HCT116 (cell line): Measurements from ENCODE around the gene FHIT. TPM values are rescaled to one million over a fixed set of nuclear protein-coding genes. Genes with fewer than 3 reads are reported as not detected.

Source experiments
- ATAC-seq: fragments of 200-7000 bp; cut with Tn5 transposase; 2 replicates; pipeline ENCODE4 v1.9.1; 2020; ENCODE audit warnings: mild to moderate bottlenecking, moderate library complexity
- BruUV-seq: library from RNA; stranded (reverse); fragments of 400-500 nt; replicated peaks from 2 replicates; lab custom pipeline; 2021; lab: Mats Ljungman, UMichigan
- CTCF ChIA-PET: fragments of 300-600 bp; sonication (Branson Sonifier 250); formaldehyde crosslinking; loops from one replicate; lab custom pipeline; 2021; ENCODE audit warnings: antibody characterized with exemption; lab: Charles Lee
- POLR2A ChIA-PET: fragments of 300-600, 350-600 bp; sonication (Branson Sonifier 250); formaldehyde crosslinking; loops from one replicate; lab custom pipeline; 2021; ENCODE audit warnings: antibody characterized with exemption; lab: Charles Lee
- RAD21 ChIA-PET, 2 experiments: fragments of 300-600 bp; sonication (Branson Sonifier 250); formaldehyde crosslinking; loops; one replicate each; lab custom pipeline; 2023; ENCODE audit warnings: low total read pairs in 2 of 2; ENCODE audit not compliant: uncharacterized antibody in 2 of 2, unreplicated experiment in 2 of 2, low non-redundant PET in 1 of 2; lab: Charles Lee
- DNase-seq: peaks from one replicate; pipeline ENCODE4 v3.0.0-alpha.2; 2010; ENCODE audit warnings: low read depth, low spot score
- H2AFZ ChIP-seq: fragments of 200-600 bp; shearing (Covaris generic), sonication (generic); 2 replicates; pipeline ENCODE4 v1.6.1; 2017; ENCODE audit warnings: low read depth, mixed run types, mixed read lengths, antibody characterized with exemption, low read length; ENCODE audit not compliant: poor library complexity, severe bottlenecking
- H3K27ac ChIP-seq: 2 replicates; pipeline ENCODE4 v1.5.1; 2012; ENCODE audit warnings: low read depth, low read length
- H3K27me3 ChIP-seq: fragments of 200-600 bp; sonication (generic); 2 replicates; pipeline ENCODE4 v1.6.1; 2016; ENCODE audit warnings: mixed run types, low read length, mixed read lengths; ENCODE audit not compliant: insufficient read depth
- H3K36me3 ChIP-seq, 2 experiments: fragments of 200-500 bp in 1 of 2; fragments of 200-600 bp in 1 of 2; sonication (Bioruptor generic) in 1 of 2; sonication (generic) in 1 of 2; 2 replicates each; pipeline versions ENCODE4 v1.5.1 to v1.6.1; 2014 to 2016; ENCODE audit warnings: low read length in 2 of 2, inconsistent platforms in 1 of 2, mixed read lengths in 1 of 2, mixed run types in 1 of 2; ENCODE audit not compliant: insufficient read depth in 2 of 2, control insufficient read depth in 1 of 2
- H3K4me1 ChIP-seq, 2 experiments: fragments of 200-600 bp in 1 of 2; sonication (generic) in 1 of 2; 2 replicates each; pipeline versions ENCODE4 v1.5.1 to v1.6.1; 2012 to 2017; ENCODE audit warnings: low read length in 2 of 2, inconsistent platforms in 1 of 2, mild to moderate bottlenecking in 1 of 2, mixed read lengths in 1 of 2, mixed run types in 1 of 2, moderate library complexity in 1 of 2; ENCODE audit not compliant: insufficient read depth in 2 of 2, control insufficient read depth in 1 of 2
- H3K4me2 ChIP-seq: fragments of 200-600 bp; sonication (generic); 2 replicates; pipeline ENCODE4 v1.6.1; 2017; ENCODE audit warnings: mixed run types, low read length, mixed read lengths
- H3K4me3 ChIP-seq, 2 experiments: fragments of 200-600 bp in 1 of 2; sonication (generic) in 1 of 2; replicated peaks in 1 of 2; 2 replicates each; pipeline ENCODE4 v1.5.1; 2011 to 2016; ENCODE audit warnings: low read length in 2 of 2, control low read depth in 1 of 2, low read depth in 1 of 2, mild to moderate bottlenecking in 1 of 2, mixed read lengths in 1 of 2, mixed run types in 1 of 2
- H3K79me2 ChIP-seq: fragments of 200-600 bp; sonication (generic); 2 replicates; pipeline ENCODE4 v1.6.1; 2017; ENCODE audit warnings: mild to moderate bottlenecking, mixed run types, low read length, moderate library complexity, mixed read lengths; ENCODE audit not compliant: insufficient read depth
- H3K9ac ChIP-seq: fragments of 200-600 bp; sonication (generic); 2 replicates; pipeline ENCODE4 v1.6.1; 2016; ENCODE audit warnings: low read length, mixed read lengths
- H3K9me2 ChIP-seq: fragments of 200-600 bp; sonication (generic), shearing (Covaris generic); 2 replicates; pipeline ENCODE4 v1.6.1; 2017; ENCODE audit warnings: mixed run types, mild to moderate bottlenecking, moderate library complexity; ENCODE audit not compliant: insufficient read depth
- H3K9me3 ChIP-seq, 2 experiments: fragments of 200-500 bp in 1 of 2; fragments of 200-600 bp in 1 of 2; sonication (Bioruptor generic) in 1 of 2; sonication (generic) in 1 of 2; 2 replicates each; pipeline ENCODE4 v1.6.1; 2014 to 2017; ENCODE audit warnings: low read length in 2 of 2, mixed read lengths in 2 of 2, inconsistent platforms in 1 of 2, low read depth in 1 of 2, mild to moderate bottlenecking in 1 of 2, mixed run types in 1 of 2, moderate library complexity in 1 of 2; ENCODE audit not compliant: control insufficient read depth in 1 of 2, insufficient read depth in 1 of 2
- H4K20me1 ChIP-seq: fragments of 200-600 bp; sonication (generic), shearing (Covaris generic); 2 replicates; pipeline ENCODE4 v1.6.1; 2017; ENCODE audit warnings: mixed run types, mild to moderate bottlenecking, moderate library complexity; ENCODE audit not compliant: insufficient read depth
- CBX3 ChIP-seq: IDR thresholded peaks from 2 replicates; pipeline ENCODE4 v1.6.1; 2012; ENCODE audit warnings: low read depth
- CEBPB ChIP-seq: IDR thresholded peaks from 2 replicates; pipeline ENCODE4 v1.6.1; 2012; ENCODE audit warnings: low read depth
- EGR1 ChIP-seq: IDR thresholded peaks from 2 replicates; pipeline ENCODE4 v1.6.1; 2012; ENCODE audit warnings: low read depth
- ELF1 ChIP-seq: IDR thresholded peaks from 2 replicates; pipeline ENCODE4 v1.6.1; 2012; ENCODE audit warnings: low read depth, borderline replicate concordance
- EZH2 ChIP-seq: fragments of 200-600 bp; sonication (generic); IDR thresholded peaks from 2 replicates; pipeline ENCODE4 v1.6.1; 2017; ENCODE audit warnings: antibody characterized with exemption, mixed run types
- EZH2phosphoT487 ChIP-seq: fragments of 200-600 bp; IDR thresholded peaks from 2 replicates; pipeline ENCODE4 v1.6.1; 2018; ENCODE audit warnings: antibody characterized with exemption, borderline replicate concordance
- FOSL1 ChIP-seq: IDR thresholded peaks from 2 replicates; pipeline ENCODE4 v1.6.1; 2012; ENCODE audit warnings: low read depth
- JUND ChIP-seq: IDR thresholded peaks from 2 replicates; pipeline ENCODE4 v1.6.1; 2012
- POLR2A ChIP-seq: IDR thresholded peaks from 2 replicates; pipeline ENCODE4 v1.7.0; 2011; ENCODE audit warnings: borderline replicate concordance; ENCODE audit not compliant: insufficient read depth, insufficient read length; ENCODE audit errors: extremely low read depth
- RAD21 ChIP-seq: IDR thresholded peaks from 2 replicates; pipeline ENCODE4 v1.6.1; 2012; ENCODE audit warnings: low read depth, mild to moderate bottlenecking
- SP1 ChIP-seq: IDR thresholded peaks from 2 replicates; pipeline ENCODE4 v1.6.1; 2012; ENCODE audit warnings: low read depth
- SRF ChIP-seq: IDR thresholded peaks from 2 replicates; pipeline ENCODE4 v1.6.1; 2012; ENCODE audit warnings: low read depth
- YY1 ChIP-seq: IDR thresholded peaks from 2 replicates; pipeline ENCODE4 v1.6.1; 2011; ENCODE audit warnings: low read length, low read depth, moderate library complexity, mild to moderate bottlenecking; ENCODE audit not compliant: insufficient replicate concordance; ENCODE audit errors: extremely low read depth
- ZFX ChIP-seq: fragments of 450-650 bp; IDR thresholded peaks from 2 replicates; pipeline ENCODE4 v1.6.1; 2017
- ZNF274 ChIP-seq: fragments of 200-500 bp; sonication (Bioruptor generic); IDR thresholded peaks from 2 replicates; pipeline ENCODE4 v1.6.1; 2014; ENCODE audit warnings: mild to moderate bottlenecking, low read depth, low read length, inconsistent platforms
- intact Hi-C: fragments of 100-400 bp; cut with micrococcal nuclease; formaldehyde crosslinking; loops from 2 replicates; pipeline ENCODE4 v1.10.0; 2022
- total RNA-seq: library from RNA; stranded (reverse); gene quantifications from one replicate; pipeline ENCODE4 v1.2.1, GENCODE V29; 2021; ENCODE audit not compliant: unreplicated experiment
- TF ChIP-seq, protein P1 (sequence below), 3 experiments: fragments of 200-600 bp in 1 of 3; sonication (generic) in 1 of 3; IDR thresholded peaks in 2 of 3; conservative IDR thresholded peaks in 1 of 3; 2 replicates each; pipeline ENCODE4 v1.5.1; 2012 to 2017; ENCODE audit warnings: low read depth in 2 of 3, low read length in 2 of 3, antibody characterized with exemption in 1 of 3, borderline replicate concordance in 1 of 3, control low read depth in 1 of 3, mild to moderate bottlenecking in 1 of 3, mixed read lengths in 1 of 3, mixed run types in 1 of 3, moderate library complexity in 1 of 3; ENCODE audit not compliant: insufficient read depth in 1 of 3
- TF ChIP-seq, protein P2 (sequence below): IDR thresholded peaks from 2 replicates; pipeline ENCODE4 v1.6.1; 2011; ENCODE audit warnings: mild to moderate bottlenecking, low read length, moderate library complexity; ENCODE audit not compliant: insufficient replicate concordance; ENCODE audit errors: extremely low read depth
- TF ChIP-seq, protein P3 (sequence below): IDR thresholded peaks from 2 replicates; pipeline ENCODE4 v1.6.1; 2012; ENCODE audit warnings: low read depth
- TF ChIP-seq, protein P4 (sequence below): IDR thresholded peaks from 2 replicates; pipeline ENCODE4 v1.6.1; 2012

The FHIT gene
- total RNA-seq, 1 experiment from 2014 or later: 20.1 TPM

DNA sequence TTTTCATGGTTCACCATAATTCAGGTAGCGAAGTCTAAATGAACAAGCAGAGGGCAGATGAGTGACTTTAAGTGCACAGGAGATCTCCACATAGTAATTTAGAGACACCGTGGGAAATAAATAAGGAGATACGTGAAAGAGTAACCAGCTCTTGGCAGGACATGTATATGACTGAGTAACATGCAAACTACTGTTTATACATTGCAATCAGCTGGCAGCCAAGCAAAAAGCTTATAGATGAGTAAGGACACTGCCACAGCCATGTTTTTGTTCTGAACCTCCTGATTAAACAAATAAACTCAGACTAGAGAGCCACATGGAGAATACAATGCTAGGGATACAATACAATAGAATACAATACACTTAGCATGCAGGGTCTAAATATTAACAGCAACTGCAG lies 252.4 kb downstream of the FHIT start:
- Histone ChIP-seq H2AFZ (no peak overlapping the region), H3K27me3 (no peaks in the 10 kb centered on the region), H3K27ac (no peak overlapping the region), H3K9ac (no peak overlapping the region), H4K20me1 (no peaks in the 10 kb centered on the region), H3K4me3 (no peak overlapping the region), H3K36me3 (no peaks in the 10 kb centered on the region), H3K9me3 (no peaks in the 10 kb centered on the region), H3K79me2 (no peaks in the 10 kb centered on the region), H3K9me2 (no peaks in the 10 kb centered on the region), H3K4me2 (no peak overlapping the region), H3K4me1 (no peaks in the 10 kb centered on the region)
- ATAC-seq: no peak
- no peak for DNase-seq
- RAD21 ChIA-PET: no interaction called here
- TF ChIP-seq, protein P1, sequence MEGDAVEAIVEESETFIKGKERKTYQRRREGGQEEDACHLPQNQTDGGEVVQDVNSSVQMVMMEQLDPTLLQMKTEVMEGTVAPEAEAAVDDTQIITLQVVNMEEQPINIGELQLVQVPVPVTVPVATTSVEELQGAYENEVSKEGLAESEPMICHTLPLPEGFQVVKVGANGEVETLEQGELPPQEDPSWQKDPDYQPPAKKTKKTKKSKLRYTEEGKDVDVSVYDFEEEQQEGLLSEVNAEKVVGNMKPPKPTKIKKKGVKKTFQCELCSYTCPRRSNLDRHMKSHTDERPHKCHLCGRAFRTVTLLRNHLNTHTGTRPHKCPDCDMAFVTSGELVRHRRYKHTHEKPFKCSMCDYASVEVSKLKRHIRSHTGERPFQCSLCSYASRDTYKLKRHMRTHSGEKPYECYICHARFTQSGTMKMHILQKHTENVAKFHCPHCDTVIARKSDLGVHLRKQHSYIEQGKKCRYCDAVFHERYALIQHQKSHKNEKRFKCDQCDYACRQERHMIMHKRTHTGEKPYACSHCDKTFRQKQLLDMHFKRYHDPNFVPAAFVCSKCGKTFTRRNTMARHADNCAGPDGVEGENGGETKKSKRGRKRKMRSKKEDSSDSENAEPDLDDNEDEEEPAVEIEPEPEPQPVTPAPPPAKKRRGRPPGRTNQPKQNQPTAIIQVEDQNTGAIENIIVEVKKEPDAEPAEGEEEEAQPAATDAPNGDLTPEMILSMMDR (IDR thresholded peaks at IDR 0.05 in 2 of 3, conservative IDR thresholded peaks at IDR 0.05 in 1 of 3; ENCODE audit: borderline replicate concordance in 1 of 3, insufficient read depth in 1 of 3, low read depth in 2 of 3, low read length in 2 of 3): no peak
- TF ChIP-seq SP1 (no peak), FOSL1 (no peak), EZH2 (no peak), RAD21 (no peak), EZH2phosphoT487 (no peak), ELF1 (no peak), SRF (no peak), ZFX (no peak), EGR1 (no peak), JUND (no peak), YY1 (no peak), CEBPB (no peak), ZNF274 (no peak), POLR2A (no peak), CBX3 (no peak)
- TF ChIP-seq, protein P2, sequence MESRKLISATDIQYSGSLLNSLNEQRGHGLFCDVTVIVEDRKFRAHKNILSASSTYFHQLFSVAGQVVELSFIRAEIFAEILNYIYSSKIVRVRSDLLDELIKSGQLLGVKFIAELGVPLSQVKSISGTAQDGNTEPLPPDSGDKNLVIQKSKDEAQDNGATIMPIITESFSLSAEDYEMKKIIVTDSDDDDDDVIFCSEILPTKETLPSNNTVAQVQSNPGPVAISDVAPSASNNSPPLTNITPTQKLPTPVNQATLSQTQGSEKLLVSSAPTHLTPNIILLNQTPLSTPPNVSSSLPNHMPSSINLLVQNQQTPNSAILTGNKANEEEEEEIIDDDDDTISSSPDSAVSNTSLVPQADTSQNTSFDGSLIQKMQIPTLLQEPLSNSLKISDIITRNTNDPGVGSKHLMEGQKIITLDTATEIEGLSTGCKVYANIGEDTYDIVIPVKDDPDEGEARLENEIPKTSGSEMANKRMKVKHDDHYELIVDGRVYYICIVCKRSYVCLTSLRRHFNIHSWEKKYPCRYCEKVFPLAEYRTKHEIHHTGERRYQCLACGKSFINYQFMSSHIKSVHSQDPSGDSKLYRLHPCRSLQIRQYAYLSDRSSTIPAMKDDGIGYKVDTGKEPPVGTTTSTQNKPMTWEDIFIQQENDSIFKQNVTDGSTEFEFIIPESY: no peak
- TF ChIP-seq, protein P3, sequence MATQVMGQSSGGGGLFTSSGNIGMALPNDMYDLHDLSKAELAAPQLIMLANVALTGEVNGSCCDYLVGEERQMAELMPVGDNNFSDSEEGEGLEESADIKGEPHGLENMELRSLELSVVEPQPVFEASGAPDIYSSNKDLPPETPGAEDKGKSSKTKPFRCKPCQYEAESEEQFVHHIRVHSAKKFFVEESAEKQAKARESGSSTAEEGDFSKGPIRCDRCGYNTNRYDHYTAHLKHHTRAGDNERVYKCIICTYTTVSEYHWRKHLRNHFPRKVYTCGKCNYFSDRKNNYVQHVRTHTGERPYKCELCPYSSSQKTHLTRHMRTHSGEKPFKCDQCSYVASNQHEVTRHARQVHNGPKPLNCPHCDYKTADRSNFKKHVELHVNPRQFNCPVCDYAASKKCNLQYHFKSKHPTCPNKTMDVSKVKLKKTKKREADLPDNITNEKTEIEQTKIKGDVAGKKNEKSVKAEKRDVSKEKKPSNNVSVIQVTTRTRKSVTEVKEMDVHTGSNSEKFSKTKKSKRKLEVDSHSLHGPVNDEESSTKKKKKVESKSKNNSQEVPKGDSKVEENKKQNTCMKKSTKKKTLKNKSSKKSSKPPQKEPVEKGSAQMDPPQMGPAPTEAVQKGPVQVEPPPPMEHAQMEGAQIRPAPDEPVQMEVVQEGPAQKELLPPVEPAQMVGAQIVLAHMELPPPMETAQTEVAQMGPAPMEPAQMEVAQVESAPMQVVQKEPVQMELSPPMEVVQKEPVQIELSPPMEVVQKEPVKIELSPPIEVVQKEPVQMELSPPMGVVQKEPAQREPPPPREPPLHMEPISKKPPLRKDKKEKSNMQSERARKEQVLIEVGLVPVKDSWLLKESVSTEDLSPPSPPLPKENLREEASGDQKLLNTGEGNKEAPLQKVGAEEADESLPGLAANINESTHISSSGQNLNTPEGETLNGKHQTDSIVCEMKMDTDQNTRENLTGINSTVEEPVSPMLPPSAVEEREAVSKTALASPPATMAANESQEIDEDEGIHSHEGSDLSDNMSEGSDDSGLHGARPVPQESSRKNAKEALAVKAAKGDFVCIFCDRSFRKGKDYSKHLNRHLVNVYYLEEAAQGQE: no peak
- TF ChIP-seq, protein P4, sequence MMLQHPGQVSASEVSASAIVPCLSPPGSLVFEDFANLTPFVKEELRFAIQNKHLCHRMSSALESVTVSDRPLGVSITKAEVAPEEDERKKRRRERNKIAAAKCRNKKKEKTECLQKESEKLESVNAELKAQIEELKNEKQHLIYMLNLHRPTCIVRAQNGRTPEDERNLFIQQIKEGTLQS: no peak
- POLR2A ChIA-PET: no interaction called here
- CTCF ChIA-PET: no interaction called here
- intact Hi-C loops: no loop called here
- BruUV-seq: no TSS peak
